GM23248 (cell line): Measurements from ENCODE around the gene ISM1. TPM values are rescaled to one million over a fixed set of nuclear protein-coding genes. Genes with fewer than 3 reads are reported as not detected.

ENCODE experiments used
- DNase-seq: peaks from one replicate; pipeline ENCODE4 v3.0.0-alpha.2; 2015
- H2AFZ ChIP-seq: fragments of 200-600 bp; sonication (generic); 2 replicates; pipeline ENCODE4 v1.6.1; 2016; ENCODE audit warnings: antibody characterized with exemption
- H3F3A ChIP-seq: fragments of 200-600 bp; sonication (generic); 2 replicates; pipeline ENCODE4 v1.6.1; 2016; ENCODE audit warnings: mild to moderate bottlenecking, antibody characterized with exemption, mixed run types; ENCODE audit not compliant: insufficient read depth
- H3K27ac ChIP-seq: fragments of 200-600 bp; sonication (generic); 2 replicates; pipeline ENCODE4 v1.5.1; 2016; ENCODE audit warnings: mild to moderate bottlenecking
- H3K27me3 ChIP-seq: fragments of 200-600 bp; sonication (generic); replicated peaks from 2 replicates; pipeline ENCODE4 v1.6.1; 2016; ENCODE audit warnings: mild to moderate bottlenecking; ENCODE audit not compliant: insufficient read depth
- H3K36me3 ChIP-seq: fragments of 200-600 bp; sonication (generic); 2 replicates; pipeline ENCODE4 v1.6.1; 2016; ENCODE audit warnings: low read depth, mild to moderate bottlenecking
- H3K4me1 ChIP-seq: fragments of 200-600 bp; sonication (generic); 2 replicates; pipeline ENCODE4 v1.6.1; 2016; ENCODE audit warnings: mild to moderate bottlenecking; ENCODE audit not compliant: insufficient read depth
- H3K4me2 ChIP-seq: fragments of 200-600 bp; sonication (generic); one replicate; pipeline ENCODE4 v1.6.1; 2016; ENCODE audit warnings: mild to moderate bottlenecking; ENCODE audit not compliant: unreplicated experiment
- H3K4me3 ChIP-seq: fragments of 200-600 bp; sonication (generic); 2 replicates; pipeline ENCODE4 v1.5.1; 2016; ENCODE audit warnings: mild to moderate bottlenecking
- H3K79me2 ChIP-seq: fragments of 200-600 bp; sonication (generic); 2 replicates; pipeline ENCODE4 v1.6.1; 2016; ENCODE audit warnings: mild to moderate bottlenecking; ENCODE audit not compliant: insufficient read depth
- H3K9ac ChIP-seq: fragments of 200-600 bp; sonication (generic); 2 replicates; pipeline ENCODE4 v1.6.1; 2016; ENCODE audit warnings: mild to moderate bottlenecking
- H3K9me2 ChIP-seq: fragments of 200-600 bp; sonication (generic); 2 replicates; pipeline ENCODE4 v1.6.1; 2016; ENCODE audit warnings: mixed run types, mild to moderate bottlenecking, moderate library complexity; ENCODE audit not compliant: insufficient read depth
- H3K9me3 ChIP-seq: fragments of 200-600 bp; sonication (generic); one replicate; pipeline ENCODE4 v1.6.1; 2017; ENCODE audit warnings: low read depth
- H4K20me1 ChIP-seq: fragments of 200-600 bp; sonication (generic); 2 replicates; pipeline ENCODE4 v1.6.0; 2016; ENCODE audit not compliant: insufficient read depth
- EZH2 ChIP-seq: fragments of 200-600 bp; sonication (generic); IDR thresholded peaks from 2 replicates; pipeline ENCODE4 v1.6.1; 2018; ENCODE audit warnings: antibody characterized with exemption, mild to moderate bottlenecking; ENCODE audit not compliant: insufficient read depth, poor library complexity, severe bottlenecking
- EZH2phosphoT487 ChIP-seq: fragments of 200-600 bp; sonication (generic); IDR thresholded peaks from 2 replicates; pipeline ENCODE4 v1.6.1; 2018; ENCODE audit warnings: antibody characterized with exemption, moderate library complexity, mild to moderate bottlenecking, low read depth; ENCODE audit not compliant: insufficient read depth
- WGBS, 2 experiments: methylation state at CpG; one replicate each; pipeline ENCODE4 v1.1.6; 2015 to 2017; ENCODE audit warnings: low lambda C conversion rate in 2 of 2, low coverage in 1 of 2; ENCODE audit errors: missing lambda C conversion rate in 2 of 2; 5-methylcytosine and 5-hydroxymethylcytosine counted together
- in situ Hi-C: fragments of 300-500 bp; cut with MboI; formaldehyde crosslinking; loops from 2 replicates; pipeline ENCODE4 v1.15.0; 2020
- polyA plus RNA-seq: library from polyadenylated mRNA; unstranded; fragments of >200 nt; fragmentation: Nextera tagmentation; extraction: Ambion mirVana; gene quantifications from 2 replicates; pipeline ENCODE4 v1.2.1, GENCODE V29; 2016
- total RNA-seq: library from RNA; depleted of rRNA; stranded (reverse); fragments of >200 nt; shearing (Covaris generic); gene quantifications from 2 replicates; pipeline ENCODE4 v1.2.3, GENCODE V29; 2014

The ISM1 gene
- total and polyA plus RNA-seq, 2 experiments from 2014 or later = 0.06 TPM; not detected in 1

- H3K9me3 ChIP-seq = no peaks in the 10 kb centered on the region
- H3K9ac ChIP-seq = no peak overlapping the region
- peaks cover 26% of the 10 kb centered on the region for H3K4me1 ChIP-seq
- TF ChIP-seq EZH2 (no peak), EZH2phosphoT487 (no peak)
- no peak overlapping the region for H3K27ac ChIP-seq
- in situ Hi-C loops = no loop called here
- H3K27me3 ChIP-seq = no peaks in the 10 kb centered on the region
- no peaks in the 10 kb centered on the region for H4K20me1 ChIP-seq
- H3K79me2 ChIP-seq = no peaks in the 10 kb centered on the region
- H3F3A ChIP-seq = peaks cover 13% of the 10 kb centered on the region; the same call in 1 of the 2 replicates
- no peaks in the 10 kb centered on the region; the same call in 1 of the 2 replicates for H3K9me2 ChIP-seq
- WGBS, 2 experiments = 85 to 87% methylated on average over 3 of the region's 3 CpGs
- H3K4me3 ChIP-seq = no peak overlapping the region
- no peak overlapping the region for H3K4me2 ChIP-seq
- H3K36me3 ChIP-seq = no peaks in the 10 kb centered on the region
- H2AFZ ChIP-seq = no peak overlapping the region
- no peak for DNase-seq
Measured at GRCh38 chr20:13333793-13334192, 112.7 kb downstream of the ISM1 start.

DNA sequence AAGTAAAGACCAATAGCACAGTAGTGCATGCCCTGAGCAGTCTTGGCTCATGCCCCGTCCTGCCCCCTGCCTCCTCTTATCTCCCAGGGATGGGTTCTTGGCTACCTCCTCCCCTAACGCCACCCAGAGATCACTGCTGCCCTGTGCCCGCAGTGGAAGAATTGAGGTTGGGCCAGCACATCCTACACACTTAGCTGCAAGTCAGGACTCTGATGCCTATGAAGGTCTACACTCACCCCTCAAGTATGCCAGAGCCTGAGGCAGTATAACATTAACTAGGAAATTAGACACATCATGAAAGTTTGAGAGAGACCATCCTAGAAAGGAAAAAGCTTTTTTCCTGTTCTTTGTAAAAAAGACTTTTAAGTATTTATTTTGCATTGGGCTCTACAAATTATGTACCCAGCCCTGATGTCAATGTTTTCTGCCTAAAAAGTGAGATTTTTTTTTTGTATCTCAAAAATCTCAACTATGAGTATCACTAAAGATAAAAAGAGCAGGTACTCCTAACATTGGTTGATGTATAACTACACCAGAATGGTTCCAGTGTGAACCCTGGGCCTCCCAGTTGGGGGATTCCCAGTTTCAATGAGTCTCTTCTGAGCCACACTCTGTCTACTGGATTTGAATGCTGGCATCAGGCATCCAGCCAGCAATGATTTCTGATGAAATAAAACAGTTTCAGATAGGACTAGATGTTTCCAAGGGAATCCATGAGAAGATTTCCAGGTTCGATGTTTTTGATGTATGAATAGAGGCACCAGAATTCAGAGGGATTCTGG, 115.4 kb downstream of the ISM1 start:
- peak; percentile 81 for DNase-seq
- no peak overlapping the region for H3K9ac ChIP-seq
- peak overlapping the region; percentile 48 for H2AFZ ChIP-seq
- no peak overlapping the region for H3K4me3 ChIP-seq
- H3K4me1 ChIP-seq = peaks cover 37% of the 10 kb centered on the region
- H3K27me3 ChIP-seq = no peaks in the 10 kb centered on the region
- H3F3A ChIP-seq = peaks cover 29% of the 10 kb centered on the region; the same call in 1 of the 2 replicates
- no peaks in the 10 kb centered on the region for H4K20me1 ChIP-seq
- 59 to 62% methylated on average over 4 of the region's 4 CpGs for WGBS, 2 experiments
- TF ChIP-seq EZH2phosphoT487 = no peak
- TF ChIP-seq EZH2 = no peak
- no peaks in the 10 kb centered on the region for H3K9me3 ChIP-seq
- H3K9me2 ChIP-seq = no peaks in the 10 kb centered on the region; the same call in 1 of the 2 replicates
- no peaks in the 10 kb centered on the region for H3K79me2 ChIP-seq
- in situ Hi-C loops = no loop called here
- peak overlapping the region; percentile 13 for H3K4me2 ChIP-seq
- peak overlapping the region; percentile 51 for H3K27ac ChIP-seq
- H3K36me3 ChIP-seq = no peaks in the 10 kb centered on the region

DNA sequence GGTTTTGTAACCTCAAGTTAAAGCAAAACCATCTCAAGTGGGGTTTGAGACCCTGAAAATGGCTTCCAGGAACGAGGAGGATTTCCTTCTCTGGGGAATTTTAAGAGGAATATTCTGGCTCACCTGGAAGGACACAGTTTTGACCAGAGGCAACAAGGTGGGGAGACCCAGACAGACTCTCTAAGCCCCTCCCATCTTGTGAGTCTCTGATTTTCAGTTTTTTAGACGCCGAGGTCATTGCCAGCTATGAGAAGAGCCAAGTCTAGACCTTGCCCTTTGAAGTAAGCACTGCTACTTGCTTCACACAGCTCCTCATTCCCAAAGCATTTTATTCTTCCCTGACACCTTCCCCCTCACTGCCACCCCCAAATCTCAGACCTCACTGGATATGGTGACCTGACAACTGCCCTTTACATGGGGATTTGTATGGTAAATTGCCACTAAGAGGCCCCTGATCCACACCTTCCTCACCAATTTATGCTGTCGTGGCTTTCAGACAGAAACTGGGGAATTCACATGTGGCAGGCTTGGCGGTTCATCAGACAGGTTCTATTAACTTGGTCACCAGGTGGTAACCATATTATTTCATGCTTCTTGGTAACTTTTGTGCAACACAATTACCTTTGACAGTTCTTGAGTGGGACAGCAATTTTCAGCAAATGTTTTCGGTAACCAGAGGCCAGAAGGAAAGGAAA, 116.2 kb downstream of the ISM1 start:
- H3K9me3 ChIP-seq = no peaks in the 10 kb centered on the region
- no peak for DNase-seq
- H3K4me3 ChIP-seq = no peak overlapping the region
- no peaks in the 10 kb centered on the region for H4K20me1 ChIP-seq
- H3K36me3 ChIP-seq = no peaks in the 10 kb centered on the region
- no peak overlapping the region for H3K9ac ChIP-seq
- H3K4me1 ChIP-seq = peaks cover 38% of the 10 kb centered on the region
- in situ Hi-C loops = no loop called here
- H3K27ac ChIP-seq = peak overlapping the region; percentile 51
- no peak overlapping the region for H3K4me2 ChIP-seq
- 0 out of 2 replicates have a peak overlapping the region, but pooled peaks have one; percentile 8 for H2AFZ ChIP-seq
- no peaks in the 10 kb centered on the region for H3K27me3 ChIP-seq
- H3K9me2 ChIP-seq = no peaks in the 10 kb centered on the region; the same call in 1 of the 2 replicates
- WGBS, 2 experiments = 76 to 85% methylated on average over 6 of the region's 6 CpGs
- no peaks in the 10 kb centered on the region for H3K79me2 ChIP-seq
- peaks cover 36% of the 10 kb centered on the region; the same call in 1 of the 2 replicates for H3F3A ChIP-seq
- TF ChIP-seq EZH2phosphoT487 (no peak), EZH2 (no peak)

DNA sequence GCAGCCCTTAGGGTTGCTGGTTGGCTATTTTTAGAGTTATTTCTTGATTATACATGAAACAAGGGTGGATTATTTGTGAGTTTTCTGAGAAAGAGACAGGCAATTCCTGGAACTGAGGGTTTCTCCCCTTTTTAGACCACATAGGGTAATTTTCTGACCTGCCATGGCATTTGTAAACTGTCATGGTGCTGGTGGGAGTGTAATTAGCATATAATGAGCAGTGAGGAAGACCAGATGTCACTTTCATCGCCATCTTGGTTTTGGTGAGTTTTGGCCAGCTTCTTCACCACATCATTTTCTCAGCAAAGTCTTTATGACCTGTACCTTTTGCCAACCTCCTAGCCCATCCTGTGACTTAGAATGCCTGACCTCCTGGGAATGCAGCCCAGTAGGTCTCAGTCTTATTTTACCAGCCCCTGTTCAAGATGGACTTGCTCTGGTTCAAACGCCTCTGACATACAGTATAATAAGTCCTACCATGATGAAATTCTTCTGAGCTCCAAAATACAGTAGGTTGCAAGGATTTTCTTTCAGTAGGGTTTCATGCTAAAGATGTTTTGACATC, 117.1 kb downstream of the ISM1 start:
- Histone ChIP-seq H3K4me1 (peaks cover 47% of the 10 kb centered on the region), H3K27ac (no peak overlapping the region), H3K4me2 (no peak overlapping the region), H2AFZ (no peak overlapping the region), H3K9me3 (no peaks in the 10 kb centered on the region), H3K27me3 (no peaks in the 10 kb centered on the region), H3K79me2 (no peaks in the 10 kb centered on the region), H3F3A (peaks cover 43% of the 10 kb centered on the region; the same call in 1 of the 2 replicates), H4K20me1 (no peaks in the 10 kb centered on the region), H3K36me3 (no peaks in the 10 kb centered on the region), H3K9me2 (no peaks in the 10 kb centered on the region; the same call in 1 of the 2 replicates), H3K4me3 (no peak overlapping the region), H3K9ac (no peak overlapping the region)
- in situ Hi-C loops = no loop called here
- DNase-seq = no peak
- no peak for TF ChIP-seq EZH2
- TF ChIP-seq EZH2phosphoT487 = no peak
- WGBS, 2 experiments = 79 to 88% methylated on average over 2 of the region's 2 CpGs
